Measurements from ENCODE around the gene PILRA.

The PILRA gene

GRCh38 chr7:100366411-100367250 lies 6.7 kb upstream of the PILRA start:
- Histone ChIP-seq H3K4me3 (no peak overlapping the region), H3K27me3 (no peaks in the 10 kb centered on the region), H3K36me3 (peaks cover 8 to 76% (median 21%) of the 10 kb centered on the region in 3 donors), H3K9me3 (no peaks in the 10 kb centered on the region), H3K4me1 (no peaks in the 10 kb centered on the region), H3K27ac (no peak overlapping the region)
- no peak for DNase-seq
- TF ChIP-seq CTCF (IDR thresholded peaks at IDR 0.05), result no peak
- intact Hi-C loops (cut with DNase I; ENCODE audit: low total_unique reads), result no loop called here

GRCh38 chr7:100367251-100367620 lies 6.1 kb upstream of the PILRA start:
- no peaks in the 10 kb centered on the region for H3K27me3 ChIP-seq
- peaks cover 0 to 3% (median 0%) of the 10 kb centered on the region in 4 donors for H3K4me1 ChIP-seq
- no peak overlapping the region for H3K4me3 ChIP-seq
- H3K9me3 ChIP-seq, result no peaks in the 10 kb centered on the region
- peaks cover 8 to 70% (median 15%) of the 10 kb centered on the region in 3 donors for H3K36me3 ChIP-seq
- no peak overlapping the region for H3K27ac ChIP-seq
- intact Hi-C loops (cut with DNase I; ENCODE audit: low total_unique reads), result no loop called here
- DNase-seq, result no peak
- TF ChIP-seq CTCF (IDR thresholded peaks at IDR 0.05), result no peak

GRCh38 chr7:100367676-100368613 lies 5.3 kb upstream of the PILRA start:
- no peak overlapping the region for H3K27ac ChIP-seq
- H3K27me3 ChIP-seq, result no peaks in the 10 kb centered on the region
- no peak overlapping the region for H3K4me3 ChIP-seq
- H3K36me3 ChIP-seq, result peaks cover 8 to 63% (median 8%) of the 10 kb centered on the region in 3 donors
- no peak for TF ChIP-seq CTCF (IDR thresholded peaks at IDR 0.05)
- DNase-seq, result no peak
- intact Hi-C loops (cut with DNase I; ENCODE audit: low total_unique reads), result no loop called here
- H3K9me3 ChIP-seq, result no peaks in the 10 kb centered on the region
- H3K4me1 ChIP-seq, result peaks cover 0 to 3% (median 0%) of the 10 kb centered on the region in 4 donors

- no peak for TF ChIP-seq CTCF (IDR thresholded peaks at IDR 0.05)
- intact Hi-C loops (cut with DNase I; ENCODE audit: low total_unique reads), result no loop called here
- peak; percentile 71 to 81 for DNase-seq
These were observed 4.2 kb upstream of the PILRA start for GRCh38 chr7:100369105-100369504.

GRCh38 chr7:100370303-100370702 lies 3.0 kb upstream of the PILRA start:
- Histone ChIP-seq H3K27me3 (peaks cover 0 to 16% of the 10 kb centered on the region in 2 donors), H3K36me3 (peaks cover 7 to 39% (median 8%) of the 10 kb centered on the region in 3 donors), H3K4me1 (peaks cover 0 to 3% (median 0%) of the 10 kb centered on the region in 4 donors), H3K27ac (no peak overlapping the region), H3K4me3 (no peak overlapping the region), H3K9me3 (no peaks in the 10 kb centered on the region)
- DNase-seq, result no peak
- intact Hi-C loops (cut with DNase I; ENCODE audit: low total_unique reads), result no loop called here
- TF ChIP-seq CTCF (IDR thresholded peaks at IDR 0.05), result no peak

More at GRCh38 chr7:100369105-100369504, 4.2 kb upstream of the PILRA start:
- H3K4me1 ChIP-seq, result peaks cover 0 to 3% (median 0%) of the 10 kb centered on the region in 4 donors
- peaks cover 0 to 8% of the 10 kb centered on the region in 2 donors for H3K27me3 ChIP-seq
- no peaks in the 10 kb centered on the region for H3K9me3 ChIP-seq
- no peak overlapping the region for H3K4me3 ChIP-seq
- H3K36me3 ChIP-seq, result peaks cover 7 to 51% (median 8%) of the 10 kb centered on the region in 3 donors
- no peak overlapping the region for H3K27ac ChIP-seq
